RWPE2 (cell line): Measurements from ENCODE around the gene QSOX1.

Experiments
- ATAC-seq: fragments of 200-7000 bp; cut with Tn5 transposase; 3 replicates; pipeline ENCODE4 v1.9.1; 2021; ENCODE audit warnings: low read depth
- DNase-seq: peaks from one replicate; pipeline ENCODE4 v3.0.0-alpha.2; 2020; ENCODE audit warnings: low spot score
- H3K27ac ChIP-seq: fragments of 450-650 bp; 2 replicates; pipeline ENCODE4 v1.5.1; 2017; ENCODE audit warnings: mild to moderate bottlenecking; ENCODE audit not compliant: poor library complexity, severe bottlenecking
- H3K27me3 ChIP-seq: fragments of 250-450 bp; sonication (Bioruptor Pico); 2 replicates; pipeline ENCODE4 v1.5.1; 2021; ENCODE audit warnings: mild to moderate bottlenecking, moderate library complexity; ENCODE audit not compliant: insufficient read depth, poor library complexity, severe bottlenecking
- H3K36me3 ChIP-seq: fragments of 250-450 bp; sonication (Bioruptor Pico); 2 replicates; pipeline ENCODE4 v1.5.1; 2020; ENCODE audit warnings: low read depth, mild to moderate bottlenecking, moderate library complexity
- H3K4me1 ChIP-seq: fragments of 250-450 bp; sonication (Bioruptor Pico); 2 replicates; pipeline ENCODE4 v1.5.1; 2021; ENCODE audit warnings: mild to moderate bottlenecking, moderate library complexity; ENCODE audit not compliant: insufficient read depth, poor library complexity, severe bottlenecking
- H3K4me3 ChIP-seq: fragments of 250-450 bp; sonication (Bioruptor Pico); 2 replicates; pipeline ENCODE4 v1.5.1; 2021; ENCODE audit warnings: mild to moderate bottlenecking, moderate library complexity; ENCODE audit not compliant: severe bottlenecking
- H3K9me3 ChIP-seq: fragments of 250-450 bp; sonication (Bioruptor Pico); 2 replicates; pipeline ENCODE4 v1.5.1; 2021; ENCODE audit warnings: mild to moderate bottlenecking, moderate library complexity; ENCODE audit not compliant: severe bottlenecking
- TF ChIP-seq, protein P1 (sequence below): fragments of 450-650 bp; IDR thresholded peaks from one replicate; pipeline ENCODE4 v1.5.1; 2017; ENCODE audit warnings: mild to moderate bottlenecking, moderate library complexity; ENCODE audit not compliant: poor library complexity, severe bottlenecking

The QSOX1 gene

DNA sequence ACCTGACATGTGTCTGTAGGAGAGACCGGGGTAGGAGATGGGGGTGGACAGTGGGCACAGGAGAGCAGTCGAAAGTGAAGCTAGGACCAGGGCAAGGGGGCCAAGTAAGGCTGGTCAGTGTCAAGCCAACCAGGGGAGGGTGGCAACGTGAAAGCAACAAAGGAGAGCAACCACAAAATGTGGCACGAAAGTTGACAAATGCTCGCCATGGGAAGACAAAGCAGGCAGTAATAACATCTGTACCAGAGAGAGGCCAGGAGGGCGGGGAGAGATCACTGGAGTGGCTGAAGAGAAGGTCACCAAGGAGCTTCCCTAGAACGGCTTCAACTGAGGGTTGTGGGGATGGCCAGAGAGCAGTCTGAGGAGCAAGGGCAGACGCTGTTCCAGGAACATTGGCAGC lies 17.0 kb downstream of the QSOX1 start:
- peaks cover 23% of the 10 kb centered on the region for H3K36me3 ChIP-seq
- no peak overlapping the region for H3K4me3 ChIP-seq
- peaks cover 30% of the 10 kb centered on the region for H3K4me1 ChIP-seq
- no peak overlapping the region for H3K27ac ChIP-seq
- TF ChIP-seq, protein P1, sequence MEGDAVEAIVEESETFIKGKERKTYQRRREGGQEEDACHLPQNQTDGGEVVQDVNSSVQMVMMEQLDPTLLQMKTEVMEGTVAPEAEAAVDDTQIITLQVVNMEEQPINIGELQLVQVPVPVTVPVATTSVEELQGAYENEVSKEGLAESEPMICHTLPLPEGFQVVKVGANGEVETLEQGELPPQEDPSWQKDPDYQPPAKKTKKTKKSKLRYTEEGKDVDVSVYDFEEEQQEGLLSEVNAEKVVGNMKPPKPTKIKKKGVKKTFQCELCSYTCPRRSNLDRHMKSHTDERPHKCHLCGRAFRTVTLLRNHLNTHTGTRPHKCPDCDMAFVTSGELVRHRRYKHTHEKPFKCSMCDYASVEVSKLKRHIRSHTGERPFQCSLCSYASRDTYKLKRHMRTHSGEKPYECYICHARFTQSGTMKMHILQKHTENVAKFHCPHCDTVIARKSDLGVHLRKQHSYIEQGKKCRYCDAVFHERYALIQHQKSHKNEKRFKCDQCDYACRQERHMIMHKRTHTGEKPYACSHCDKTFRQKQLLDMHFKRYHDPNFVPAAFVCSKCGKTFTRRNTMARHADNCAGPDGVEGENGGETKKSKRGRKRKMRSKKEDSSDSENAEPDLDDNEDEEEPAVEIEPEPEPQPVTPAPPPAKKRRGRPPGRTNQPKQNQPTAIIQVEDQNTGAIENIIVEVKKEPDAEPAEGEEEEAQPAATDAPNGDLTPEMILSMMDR, result no peak
- no peaks in the 10 kb centered on the region for H3K9me3 ChIP-seq
- ATAC-seq (no peak), DNase-seq (peak; percentile 26)
- H3K27me3 ChIP-seq, result no peaks in the 10 kb centered on the region

DNA sequence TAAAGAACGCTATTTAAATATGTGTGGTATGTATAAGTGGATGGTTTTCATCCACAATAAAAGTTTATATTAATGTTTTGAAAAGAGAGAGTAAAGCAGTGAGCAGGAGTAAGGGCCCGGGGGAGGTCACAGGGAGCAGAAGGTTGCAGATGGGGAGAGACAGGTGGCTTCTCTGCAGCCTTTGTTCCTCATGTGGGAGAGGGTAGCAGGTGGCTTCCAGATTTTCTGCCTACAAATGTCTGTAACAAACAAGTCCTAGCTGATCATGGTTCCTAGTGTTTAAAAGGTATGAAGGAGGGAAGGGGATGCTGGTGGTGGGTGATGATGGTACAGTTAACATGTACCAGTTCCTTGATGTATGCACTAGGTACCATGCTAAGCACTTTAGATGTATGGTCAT lies 18.8 kb downstream of the QSOX1 start:
- no peak for ATAC-seq
- TF ChIP-seq, protein P1, result no peak
- DNase-seq, result no peak
- Histone ChIP-seq H3K36me3 (peaks cover 21% of the 10 kb centered on the region), H3K27me3 (no peaks in the 10 kb centered on the region), H3K4me3 (no peak overlapping the region), H3K9me3 (no peaks in the 10 kb centered on the region), H3K27ac (no peak overlapping the region), H3K4me1 (peaks cover 16% of the 10 kb centered on the region)

DNA sequence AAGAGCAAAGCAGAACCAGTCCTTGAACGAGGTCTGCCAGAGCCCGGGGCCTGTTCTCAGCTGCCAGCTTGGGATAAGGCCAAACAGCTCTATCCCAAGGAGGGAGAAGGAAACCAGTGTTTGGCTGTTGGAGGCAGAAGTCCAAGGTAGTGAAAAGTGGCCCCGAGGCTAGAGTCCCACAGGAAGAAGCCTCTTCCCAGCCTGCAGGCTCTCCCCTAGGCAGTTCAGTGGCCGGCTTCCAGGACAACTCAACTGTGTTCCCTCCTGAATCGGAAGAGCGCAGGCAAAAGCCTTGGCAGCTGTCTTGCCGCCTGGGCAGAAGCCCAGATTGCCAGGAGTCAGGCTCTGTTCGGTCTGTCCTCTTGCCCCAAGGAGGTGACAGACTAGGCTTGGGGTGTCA lies 19.3 kb downstream of the QSOX1 start:
- no peak for ATAC-seq
- Histone ChIP-seq H3K4me3 (no peak overlapping the region), H3K36me3 (peaks cover 21% of the 10 kb centered on the region), H3K4me1 (peaks cover 13% of the 10 kb centered on the region), H3K9me3 (no peaks in the 10 kb centered on the region), H3K27ac (no peak overlapping the region), H3K27me3 (no peaks in the 10 kb centered on the region)
- TF ChIP-seq, protein P1, result no peak
- no peak for DNase-seq

DNA sequence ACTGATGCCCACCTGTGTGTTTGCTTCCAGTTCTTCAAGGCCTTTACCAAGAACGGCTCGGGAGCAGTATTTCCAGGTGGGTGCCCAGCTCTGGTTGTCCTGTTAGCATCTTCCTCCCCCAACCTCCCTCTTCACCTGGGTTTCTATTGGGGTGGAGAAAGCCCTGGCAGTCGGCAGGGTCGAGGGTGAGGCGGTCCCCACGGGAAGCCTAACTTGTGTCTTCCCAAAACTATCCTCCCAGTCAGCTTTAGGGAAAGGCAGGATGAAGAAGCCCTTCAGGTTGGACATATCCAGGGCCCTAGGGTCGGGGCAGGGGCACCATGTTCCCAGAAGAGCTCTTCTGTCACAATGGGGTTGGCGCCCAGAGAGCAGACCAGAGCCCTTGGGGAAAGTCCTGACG lies 20.6 kb downstream of the QSOX1 start:
- peak; percentile 41 for DNase-seq
- ATAC-seq, result no peak
- H3K4me1 ChIP-seq, result peaks cover 5% of the 10 kb centered on the region
- H3K27ac ChIP-seq, result no peak overlapping the region
- H3K36me3 ChIP-seq, result peaks cover 31% of the 10 kb centered on the region
- H3K4me3 ChIP-seq, result no peak overlapping the region
- TF ChIP-seq, protein P1, result no peak
- H3K27me3 ChIP-seq, result no peaks in the 10 kb centered on the region
- no peaks in the 10 kb centered on the region for H3K9me3 ChIP-seq

DNA sequence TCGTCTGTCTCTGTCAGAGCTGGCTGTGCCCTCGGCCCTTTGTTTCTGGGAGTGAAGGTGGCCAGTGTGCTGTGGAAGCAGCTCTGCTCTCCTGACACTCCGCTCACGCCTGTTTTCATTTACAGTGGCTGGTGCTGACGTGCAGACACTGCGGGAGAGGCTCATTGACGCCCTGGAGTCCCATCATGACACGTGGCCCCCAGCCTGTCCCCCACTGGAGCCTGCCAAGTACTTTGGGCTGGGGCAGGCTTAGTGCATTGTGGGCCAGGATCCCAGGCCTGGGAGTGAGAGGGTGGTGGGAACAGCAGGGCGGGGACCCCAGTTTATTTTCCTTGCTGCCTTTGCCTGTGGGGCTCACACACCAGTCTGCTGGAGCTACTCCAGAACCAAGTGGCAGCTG lies 21.1 kb downstream of the QSOX1 start:
- Histone ChIP-seq H3K36me3 (peaks cover 36% of the 10 kb centered on the region), H3K4me1 (no peaks in the 10 kb centered on the region), H3K27ac (no peak overlapping the region), H3K27me3 (no peaks in the 10 kb centered on the region), H3K9me3 (no peaks in the 10 kb centered on the region), H3K4me3 (no peak overlapping the region)
- DNase-seq, result peak; percentile 31
- ATAC-seq, result no peak
- TF ChIP-seq, protein P1, result no peak
